HG03097 (cell line): ENCODE data around the gene PPP1CA.
A peak's percentile ranks its signal among the peaks of the same experiment; 100 is the strongest.

Experiments
- ATAC-seq: cut with Tn5 transposase; IDR thresholded peaks from one replicate; pipeline ENCODE4 v1.9.1; 2021; ENCODE audit not compliant: unreplicated experiment, low FRiP score

PPP1CA gene

DNA sequence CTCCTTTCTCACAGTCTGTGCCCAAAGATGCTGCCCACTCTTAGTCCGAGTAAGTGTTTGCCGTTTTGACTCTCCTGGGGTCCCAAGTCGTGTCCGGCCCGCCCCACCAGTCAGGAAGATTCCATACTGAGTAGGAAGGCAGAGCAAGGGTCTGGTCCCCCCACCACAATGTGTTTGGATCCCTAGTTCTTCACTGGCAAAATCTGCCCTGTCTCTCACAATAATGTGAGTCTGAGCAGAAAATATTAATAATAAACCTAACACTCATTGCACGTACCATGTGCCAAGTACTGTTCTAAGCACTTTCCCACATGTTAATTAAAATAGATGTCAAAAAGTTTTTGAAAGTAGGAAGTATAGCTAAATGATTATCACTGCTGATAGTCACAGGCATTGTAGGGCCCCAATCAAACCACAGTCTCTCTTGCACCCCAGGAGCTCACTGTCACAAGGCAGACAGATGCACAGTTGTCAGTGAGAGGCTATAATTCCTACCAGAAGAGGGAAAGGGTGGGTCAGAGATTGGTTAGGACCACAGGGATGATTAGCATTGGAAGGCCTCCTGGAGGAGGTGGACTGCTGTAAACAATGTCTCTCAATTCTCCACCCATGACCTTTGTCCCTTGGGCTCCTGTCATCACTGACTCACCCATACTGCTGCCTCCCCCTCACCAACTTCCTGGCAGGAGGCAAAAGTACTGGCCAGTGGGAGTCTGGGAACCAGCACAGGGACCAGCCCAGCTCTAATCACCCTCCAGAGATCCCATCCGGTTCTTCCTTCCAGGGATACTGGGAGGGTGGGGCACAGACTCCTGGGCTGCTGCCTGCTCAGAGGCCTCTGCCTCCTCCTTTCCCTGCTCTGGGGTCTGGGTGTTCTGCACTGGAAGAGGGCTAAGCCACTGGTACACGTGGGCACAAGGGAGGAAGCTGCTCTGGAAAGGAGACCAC lies 47.3 kb downstream of the PPP1CA start:
- no peak for ATAC-seq

GRCh38 chr11:67353317-67354074 lies 48.2 kb downstream of the PPP1CA start, which contains the start of gene POLD4:
Gene POLD4 (minus strand): TSS chr11:67353546. CDS start chr11:67353399, 147 bp downstream.
- ATAC-seq, result peak; percentile 66

- peak; percentile 13 for ATAC-seq
Measured at GRCh38 chr11:67352546-67353316, 48.9 kb downstream of the PPP1CA start.

DNA sequence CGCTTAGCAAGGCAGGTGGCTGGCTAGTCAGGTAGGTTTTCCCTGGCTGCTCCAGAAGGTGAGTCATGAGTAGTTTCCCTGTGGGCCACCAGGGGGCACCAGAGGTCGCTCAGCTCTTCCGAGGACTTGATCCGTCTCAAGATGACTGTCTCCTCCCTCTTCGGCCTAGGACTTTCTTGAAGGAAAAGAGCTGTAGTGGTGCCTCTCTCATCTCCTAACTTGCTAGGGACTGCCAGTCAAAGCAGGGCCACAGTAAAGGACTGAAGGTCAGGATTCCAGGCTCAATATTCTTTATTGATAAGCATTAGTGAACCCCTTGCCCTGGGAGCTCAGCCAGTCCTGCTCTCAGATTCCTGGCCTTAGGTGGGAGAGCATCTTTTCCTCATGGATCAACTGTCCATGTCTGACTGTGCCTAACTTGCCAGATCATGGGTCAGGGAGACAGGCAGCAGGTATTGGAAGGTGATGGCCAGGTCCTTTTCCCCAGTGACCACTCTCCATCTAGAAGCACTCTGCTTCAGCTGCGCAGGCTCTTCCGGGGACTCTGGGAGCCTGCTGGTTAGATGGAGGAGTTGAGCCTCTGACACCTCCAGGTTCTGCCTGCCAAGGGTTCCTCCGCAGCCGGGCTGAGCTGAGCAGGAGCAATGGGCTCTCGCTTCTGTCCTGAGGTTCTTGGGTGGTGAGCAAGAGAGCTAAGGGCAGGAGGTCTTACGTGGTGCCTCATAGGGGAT lies 50.2 kb downstream of the PPP1CA start:
- ATAC-seq, result no peak

DNA sequence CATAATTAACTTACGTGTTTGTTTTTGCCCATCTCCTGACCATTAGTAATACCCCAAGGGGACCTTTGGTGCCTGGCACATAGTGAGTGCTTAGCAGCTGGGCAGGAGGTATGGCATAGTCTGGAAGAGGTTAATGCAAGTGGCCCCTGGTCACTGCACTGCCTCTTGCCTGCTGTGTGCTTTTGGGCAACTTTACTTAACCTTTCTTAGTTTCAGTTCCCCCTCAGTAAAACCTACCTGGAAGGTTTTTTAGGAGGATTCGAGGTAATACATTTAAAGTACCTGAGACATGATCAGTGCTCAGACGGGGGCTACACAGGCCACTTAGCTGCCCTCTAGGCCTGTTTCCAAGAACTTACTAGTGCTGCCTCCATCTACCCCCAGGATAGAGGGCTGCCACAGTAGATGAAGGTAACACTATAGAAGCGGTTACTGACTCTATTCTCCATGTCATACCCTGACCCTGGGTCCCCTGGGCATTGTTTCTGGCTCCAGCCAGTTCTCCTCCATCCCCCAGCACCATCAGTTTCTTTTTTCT lies 51.7 kb downstream of the PPP1CA start:
- no peak for ATAC-seq

DNA sequence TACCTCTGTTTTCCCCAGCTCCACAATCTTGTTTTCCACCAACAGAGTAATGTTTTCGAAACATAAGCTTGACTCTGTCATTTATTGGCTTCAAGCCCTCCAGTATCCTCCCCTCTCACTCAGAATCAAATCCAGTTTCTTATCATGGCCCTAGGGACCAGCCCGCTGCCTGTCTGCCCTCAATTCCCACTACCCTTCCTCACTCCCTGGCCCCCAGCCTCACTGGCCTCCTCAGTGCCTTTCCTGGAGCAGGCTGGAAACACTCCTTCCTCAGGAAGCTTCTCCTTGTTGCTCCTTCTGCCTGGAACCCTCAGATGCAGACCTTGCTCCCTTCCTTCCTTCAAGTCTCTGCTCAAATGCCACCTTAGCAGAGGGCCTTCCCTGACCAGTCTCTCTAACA lies 52.2 kb downstream of the PPP1CA start:
- no peak for ATAC-seq

DNA sequence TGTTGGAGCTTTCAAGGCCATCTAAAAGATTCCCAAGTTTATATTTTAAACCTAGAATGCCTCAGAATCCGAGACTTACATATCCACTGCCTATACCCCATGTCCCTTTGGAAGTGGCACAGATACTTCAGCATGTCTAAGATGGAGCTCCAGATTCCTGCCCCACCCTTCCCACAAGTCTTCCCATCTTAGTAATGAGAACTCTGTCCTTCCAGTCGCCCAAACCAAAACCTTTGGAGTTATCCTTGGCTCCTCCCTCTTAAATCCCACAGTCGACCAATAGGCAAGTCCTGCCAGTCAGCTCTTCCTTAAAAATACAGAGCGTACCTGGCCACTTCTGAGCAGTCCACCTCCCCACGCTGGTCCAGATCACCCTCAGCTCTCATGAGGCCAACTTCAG lies 52.6 kb downstream of the PPP1CA start:
- no peak for ATAC-seq
